Gastroesophageal sphincter (tissue), 4 donors: ENCODE results near the gene SHISAL2A. TPM values are rescaled to one million over a fixed set of nuclear protein-coding genes. Genes with fewer than 3 reads are reported as not detected.

ENCODE experiments used
- ATAC-seq: fragments of 150-250 bp; one replicate; pipeline ENCODE4 v1.9.1; 2016; ENCODE audit warnings: mild to moderate bottlenecking, moderate library complexity
- H3K27ac ChIP-seq, 4 donors: fragments of 200-600 bp; sonication (generic) in 3 of 4; 1 replicate in 3 of 4; 2 replicates in 1 of 4; pipeline ENCODE4 v1.5.1; 2016 to 2019
- H3K27me3 ChIP-seq: fragments of 200-600 bp; sonication (generic); one replicate; pipeline ENCODE4 v1.5.1; 2019
- H3K36me3 ChIP-seq, 2 donors: fragments of 200-600 bp; sonication (generic); one replicate each; pipeline ENCODE4 v1.5.1; 2019; ENCODE audit warnings: control low read depth in 1 of 2
- H3K4me1 ChIP-seq, 3 donors: fragments of 200-600 bp; sonication (generic); 1 replicate in 2 of 3; 2 replicates in 1 of 3; pipeline ENCODE4 v1.5.1; 2016 to 2019; ENCODE audit warnings: control low read depth in 2 of 3
- H3K4me3 ChIP-seq, 2 donors: fragments of 200-600 bp; sonication (generic); one replicate each; pipeline ENCODE4 v1.5.1; 2019; ENCODE audit warnings: mild to moderate bottlenecking in 1 of 2, moderate library complexity in 1 of 2
- H3K9me3 ChIP-seq, 3 donors: fragments of 200-600 bp; sonication (generic); one replicate each; pipeline ENCODE4 v1.5.1; 2017 to 2019; ENCODE audit warnings: control low read depth in 2 of 3
- EP300 ChIP-seq: sonication (generic); formaldehyde crosslinking; IDR thresholded peaks from one replicate; pipeline ENCODE4 v1.6.1; 2017; ENCODE audit warnings: antibody characterized with exemption, mild to moderate bottlenecking
- POLR2A ChIP-seq, 2 donors: fragments of 450-650 bp; IDR thresholded peaks; one replicate each; pipeline ENCODE4 v1.6.1; 2017; ENCODE audit warnings: antibody characterized with exemption in 2 of 2, mild to moderate bottlenecking in 2 of 2, moderate library complexity in 1 of 2
- POLR2AphosphoS5 ChIP-seq: sonication (generic); formaldehyde crosslinking; IDR thresholded peaks from one replicate; pipeline ENCODE4 v1.6.1; 2017; ENCODE audit warnings: antibody characterized with exemption
- WGBS, 2 donors: methylation state at CpG; one replicate each; pipeline ENCODE4 v1.1.5; 2018; ENCODE audit warnings: low coverage in 1 of 2; 5-methylcytosine and 5-hydroxymethylcytosine counted together
- total RNA-seq, 4 donors: library from RNA; depleted of rRNA; stranded (reverse); fragments of >200 nt; gene quantifications; one replicate each; pipeline ENCODE4 v1.1.0, GENCODE V29; 2016
- TF ChIP-seq, protein P1 (sequence below), 4 experiments: fragments of 200-600 bp in 2 of 4; fragments of 450-650 bp in 2 of 4; sonication (generic) in 1 of 4; IDR thresholded peaks; one replicate each; pipeline ENCODE4 v1.5.1; 2017 to 2019; ENCODE audit warnings: antibody characterized with exemption in 4 of 4, mild to moderate bottlenecking in 2 of 4, moderate library complexity in 2 of 4

Gene SHISAL2A
- total RNA-seq, 4 donors from 2014 or later, result not detected

- no peak for ATAC-seq
- H3K9me3 ChIP-seq, result no peaks in the 10 kb centered on the region
- H3K4me3 ChIP-seq, result no peak overlapping the region
- H3K4me1 ChIP-seq, result peaks cover 0 to 28% (median 13%) of the 10 kb centered on the region in 3 donors
- H3K36me3 ChIP-seq, result no peaks in the 10 kb centered on the region
- no peak overlapping the region for H3K27ac ChIP-seq
- TF ChIP-seq POLR2A (IDR thresholded peaks at IDR 0.05) (no peak), EP300 (no peak), POLR2AphosphoS5 (no peak)
- TF ChIP-seq, protein P1, sequence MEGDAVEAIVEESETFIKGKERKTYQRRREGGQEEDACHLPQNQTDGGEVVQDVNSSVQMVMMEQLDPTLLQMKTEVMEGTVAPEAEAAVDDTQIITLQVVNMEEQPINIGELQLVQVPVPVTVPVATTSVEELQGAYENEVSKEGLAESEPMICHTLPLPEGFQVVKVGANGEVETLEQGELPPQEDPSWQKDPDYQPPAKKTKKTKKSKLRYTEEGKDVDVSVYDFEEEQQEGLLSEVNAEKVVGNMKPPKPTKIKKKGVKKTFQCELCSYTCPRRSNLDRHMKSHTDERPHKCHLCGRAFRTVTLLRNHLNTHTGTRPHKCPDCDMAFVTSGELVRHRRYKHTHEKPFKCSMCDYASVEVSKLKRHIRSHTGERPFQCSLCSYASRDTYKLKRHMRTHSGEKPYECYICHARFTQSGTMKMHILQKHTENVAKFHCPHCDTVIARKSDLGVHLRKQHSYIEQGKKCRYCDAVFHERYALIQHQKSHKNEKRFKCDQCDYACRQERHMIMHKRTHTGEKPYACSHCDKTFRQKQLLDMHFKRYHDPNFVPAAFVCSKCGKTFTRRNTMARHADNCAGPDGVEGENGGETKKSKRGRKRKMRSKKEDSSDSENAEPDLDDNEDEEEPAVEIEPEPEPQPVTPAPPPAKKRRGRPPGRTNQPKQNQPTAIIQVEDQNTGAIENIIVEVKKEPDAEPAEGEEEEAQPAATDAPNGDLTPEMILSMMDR (IDR thresholded peaks at IDR 0.05), result no peak
- WGBS, 2 donors, result 85 to 92% methylated on average over 5 to 6 of the region's 7 CpGs
- H3K27me3 ChIP-seq, result no peaks in the 10 kb centered on the region
Observed at GRCh38 chr1:52599236-52599635, 33.7 kb upstream of the SHISAL2A start.

DNA sequence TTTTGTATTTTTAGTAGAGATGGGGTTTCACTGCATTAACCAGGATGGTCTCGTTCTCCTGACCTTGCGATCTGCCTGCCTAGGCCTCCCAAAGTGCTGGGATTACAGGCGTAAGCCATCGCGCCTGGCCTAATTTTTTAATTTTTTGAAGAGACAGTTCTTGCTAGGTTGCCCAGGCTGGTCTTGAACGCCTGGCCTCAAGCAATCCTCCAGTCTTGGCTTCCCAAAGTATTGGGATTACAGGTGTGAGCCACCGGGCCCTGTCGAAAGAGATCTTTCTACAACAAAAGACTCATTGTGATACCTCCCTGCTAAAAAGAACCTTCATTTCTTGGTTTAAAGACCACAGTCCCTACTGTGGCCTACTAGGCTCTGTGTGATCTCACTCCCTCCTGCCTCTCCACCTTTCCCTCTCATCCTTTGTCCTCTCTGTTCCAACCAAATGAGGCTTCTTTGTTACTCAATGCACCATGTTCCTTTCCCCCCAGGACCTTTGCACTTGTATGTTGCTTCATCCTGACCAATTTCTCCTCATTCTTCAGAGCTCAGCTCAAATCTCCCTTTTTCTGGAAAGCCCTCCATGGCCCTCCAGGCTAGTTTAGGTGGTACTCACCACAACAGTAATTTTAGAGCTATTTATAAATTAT is 32.3 kb upstream of the SHISAL2A start:
- no peak overlapping the region for H3K27ac ChIP-seq
- no peaks in the 10 kb centered on the region for H3K27me3 ChIP-seq
- no peak overlapping the region for H3K4me3 ChIP-seq
- ATAC-seq, result no peak
- H3K4me1 ChIP-seq, result peaks cover 0 to 30% (median 13%) of the 10 kb centered on the region in 3 donors
- TF ChIP-seq POLR2AphosphoS5, result no peak
- no peak for TF ChIP-seq POLR2A (IDR thresholded peaks at IDR 0.05)
- TF ChIP-seq, protein P1 (IDR thresholded peaks at IDR 0.05), result no peak
- TF ChIP-seq EP300, result no peak
- H3K36me3 ChIP-seq, result no peaks in the 10 kb centered on the region
- no peaks in the 10 kb centered on the region for H3K9me3 ChIP-seq
- 88 to 100% methylated on average over 2 to 5 of the region's 8 CpGs for WGBS, 2 donors

DNA sequence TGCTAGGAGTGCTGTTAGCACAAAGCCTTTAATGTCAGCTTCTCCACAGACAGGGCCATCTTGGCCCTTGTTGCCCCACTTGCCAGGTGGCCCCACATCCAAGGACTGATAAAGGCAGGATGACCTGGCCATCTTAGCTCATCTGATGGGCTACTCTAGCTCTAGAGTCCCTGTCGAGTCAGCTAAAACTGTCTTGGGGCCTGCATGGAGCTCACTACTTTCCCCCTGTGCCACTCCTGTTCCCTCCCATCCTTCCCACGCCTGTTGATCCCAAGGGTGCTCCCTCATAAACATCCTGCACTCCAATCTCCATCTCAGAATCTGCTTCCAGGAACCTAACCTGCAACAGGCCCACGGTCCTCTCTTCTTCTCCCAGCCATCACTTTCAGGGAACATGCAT is 31.4 kb upstream of the SHISAL2A start:
- Histone ChIP-seq H3K27me3 (no peaks in the 10 kb centered on the region), H3K36me3 (peaks cover 0 to 8% of the 10 kb centered on the region in 2 donors), H3K27ac (peak overlapping the region in 2 of 4 donors; percentile 88 to 91)

GRCh38 chr1:52601991-52602855 is 30.7 kb upstream of the SHISAL2A start, which contains the start of gene GPX7:
TSS of gene GPX7 (plus strand) at chr1:52602371. CDS start at chr1:52602410, 39 bp downstream.
- peak within 1 kb of the TSS; percentile 45 to 71 for H3K4me3 ChIP-seq
- ATAC-seq, result peak; percentile 67
- H3K36me3 ChIP-seq, result peaks cover 0 to 15% of the 10 kb centered on the region in 2 donors
- peak within 1 kb of the TSS; percentile 44 to 91 (median 88) for H3K27ac ChIP-seq
- peak in 1 of 2 donors; percentile 35 for TF ChIP-seq POLR2A (IDR thresholded peaks at IDR 0.05)
- TF ChIP-seq POLR2AphosphoS5, result no peak
- peaks cover 0 to 30% (median 13%) of the 10 kb centered on the region in 3 donors for H3K4me1 ChIP-seq
- H3K27me3 ChIP-seq, result no peaks in the 10 kb centered on the region
- WGBS, 2 donors, result 2 to 30% methylated on average over 4 of the region's 97 CpGs
- H3K9me3 ChIP-seq, result no peaks in the 10 kb centered on the region

More for the DNA sequence above, 31.4 kb upstream of the SHISAL2A start:
- WGBS, 2 donors, result 60 to 68% methylated on average over 2 to 3 of the region's 3 CpGs
- TF ChIP-seq, protein P1 (IDR thresholded peaks at IDR 0.05), result no peak
- TF ChIP-seq POLR2A (IDR thresholded peaks at IDR 0.05), result no peak
- TF ChIP-seq EP300, result no peak
- no peak for TF ChIP-seq POLR2AphosphoS5
- Histone ChIP-seq H3K4me3 (peak overlapping the region in 1 of 2 donors; percentile 71), H3K9me3 (no peaks in the 10 kb centered on the region), H3K4me1 (peaks cover 0 to 30% (median 13%) of the 10 kb centered on the region in 3 donors)
- no peak for ATAC-seq

- H3K27me3 ChIP-seq, result no peaks in the 10 kb centered on the region
- peak overlapping the region; percentile 7 to 91 (median 88) for H3K27ac ChIP-seq
- H3K36me3 ChIP-seq, result peaks cover 0 to 23% of the 10 kb centered on the region in 2 donors
- peak; percentile 37 for ATAC-seq
- TF ChIP-seq EP300 (no peak), POLR2A (IDR thresholded peaks at IDR 0.05) (no peak), POLR2AphosphoS5 (no peak)
- TF ChIP-seq, protein P1 (IDR thresholded peaks at IDR 0.05), result no peak
- peaks cover 0 to 30% (median 13%) of the 10 kb centered on the region in 3 donors for H3K4me1 ChIP-seq
- H3K4me3 ChIP-seq, result peak overlapping the region; percentile 45 to 71
- WGBS, 2 donors, result 29 to 54% methylated on average over 5 to 9 of the region's 21 CpGs
- no peaks in the 10 kb centered on the region for H3K9me3 ChIP-seq
Observed at GRCh38 chr1:52602856-52603600, 29.9 kb upstream of the SHISAL2A start.
